ENCODE data around the gene RHCG.

RHCG gene

DNA sequence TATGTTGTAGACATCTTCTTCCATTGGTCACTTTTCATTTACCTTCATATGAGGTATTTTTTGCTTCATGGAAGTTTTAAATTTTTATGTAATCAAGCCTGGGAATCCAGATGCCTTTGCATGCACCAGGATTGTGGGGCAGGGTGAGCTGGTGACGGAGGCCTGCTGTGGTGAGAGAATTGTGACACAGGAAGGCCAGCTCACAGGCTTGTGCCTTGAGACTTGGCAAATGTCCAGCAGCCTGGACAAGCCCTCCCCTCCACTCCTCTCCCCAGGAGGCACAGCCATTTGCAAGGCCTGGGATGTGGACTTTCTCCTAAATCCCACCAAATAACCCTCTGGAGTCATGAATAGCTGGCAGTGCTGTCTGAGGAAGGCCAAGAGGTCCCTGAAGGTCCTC lies 67.4 kb downstream of the RHCG start:
- no peak for TF ChIP-seq CTCF (IDR thresholded peaks at IDR 0.05)

DNA sequence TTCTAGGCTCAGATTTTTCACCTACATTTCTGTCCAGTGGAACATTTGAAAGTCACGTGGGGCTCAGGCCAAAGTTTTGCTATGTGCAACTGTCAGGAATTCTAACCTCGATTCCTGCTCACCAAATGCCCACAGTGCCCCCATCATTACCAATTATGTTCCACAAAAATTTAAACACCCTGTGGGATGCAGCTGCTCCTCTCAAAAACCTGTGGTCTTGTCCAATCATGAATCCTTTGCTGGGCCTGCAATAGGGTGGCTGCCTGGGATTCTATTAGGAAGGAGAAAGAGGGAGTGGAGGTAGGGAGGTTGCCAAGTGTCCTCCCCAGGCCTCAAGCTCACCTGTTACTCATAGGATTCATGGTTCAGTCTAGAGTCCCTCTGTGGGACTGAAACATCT lies 68.1 kb downstream of the RHCG start:
- no peak for TF ChIP-seq CTCF (IDR thresholded peaks at IDR 0.05)

DNA sequence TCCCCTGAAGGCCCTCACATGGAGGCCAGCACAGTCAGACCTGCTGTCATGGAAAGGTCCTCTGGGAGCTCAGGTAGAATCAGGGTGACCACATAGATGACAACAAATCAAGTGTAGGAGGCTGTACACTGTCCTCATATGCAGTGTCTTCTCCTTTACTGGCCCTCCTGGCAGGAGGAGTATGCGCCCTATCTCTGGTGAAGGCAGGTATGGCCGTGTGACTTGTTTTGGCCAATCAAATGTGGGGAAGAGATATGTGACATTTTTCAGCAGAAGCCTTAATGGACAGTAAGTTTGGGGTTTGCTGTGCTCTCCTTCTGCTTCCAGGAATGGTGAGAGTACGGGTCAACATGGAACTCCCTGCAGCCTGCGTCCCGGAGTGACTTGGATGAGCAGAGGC lies 69.9 kb downstream of the RHCG start:
- TF ChIP-seq CTCF (IDR thresholded peaks at IDR 0.05): no peak

DNA sequence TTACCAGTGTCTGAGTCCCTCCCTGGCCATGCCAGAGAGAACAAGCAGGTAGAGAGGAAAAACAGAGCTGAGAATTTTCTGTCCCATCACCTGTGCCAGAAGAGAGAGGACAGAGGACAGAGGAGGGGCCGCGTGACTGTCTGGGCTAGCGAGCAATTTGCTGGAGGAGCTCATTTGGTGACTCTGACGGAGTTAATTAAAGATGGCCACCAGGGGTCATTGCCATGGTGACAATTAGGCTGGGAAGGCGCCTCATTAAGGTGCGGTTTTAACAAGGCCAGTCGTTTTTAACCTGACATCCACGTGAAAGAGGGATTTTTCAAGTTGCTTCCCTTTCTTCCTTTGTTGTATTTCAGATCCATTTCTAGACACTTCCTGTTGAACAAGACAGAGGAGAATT lies 72.4 kb downstream of the RHCG start:
- TF ChIP-seq CTCF (IDR thresholded peaks at IDR 0.05): no peak
